ENCODE results near the gene TMEM151B. TPM values are rescaled to one million over a fixed set of nuclear protein-coding genes. Genes with fewer than 3 reads are reported as not detected.

The TMEM151B gene
- total and polyA plus RNA-seq, 10 of the 15 experiments (the other 5 are each of a cell fraction or from before 2014, with no cell fraction given) = 0.01 to 0.19 (median 0.05) TPM; not detected in 6

DNA sequence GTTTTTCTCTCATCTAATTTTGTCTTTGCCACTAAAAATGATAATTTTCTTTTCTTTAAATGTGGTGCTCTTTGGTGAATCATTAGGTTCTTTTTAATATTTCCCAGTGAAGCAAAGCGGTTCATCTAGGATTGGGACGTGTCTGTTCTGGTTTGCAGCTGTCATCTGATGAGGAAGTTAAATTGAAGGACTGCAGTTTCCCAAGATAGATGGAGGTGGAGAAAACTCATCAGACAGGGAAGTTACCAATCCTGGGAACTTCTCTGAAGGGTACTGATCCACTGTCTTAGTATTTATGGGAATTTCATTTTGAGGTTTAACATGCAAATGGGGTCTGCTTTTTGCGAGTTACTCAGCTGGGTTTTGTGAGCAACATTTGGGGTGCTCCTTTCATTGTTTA is 45.3 kb downstream of the TMEM151B start (continued):
- no peak for TF ChIP-seq CUX1 (IDR thresholded peaks at IDR 0.05; ENCODE audit: insufficient replicate concordance, low read depth, low read length)
- TF ChIP-seq NR2C1 (IDR thresholded peaks at IDR 0.05) = no peak
- no peak for TF ChIP-seq RBBP5 (conservative IDR thresholded peaks at IDR 0.05)
- TF ChIP-seq SIX5 (IDR thresholded peaks at IDR 0.05; ENCODE audit: low read depth, low read length, severe bottlenecking) = no peak
- no peak for TF ChIP-seq ZBED1 (IDR thresholded peaks at IDR 0.05; ENCODE audit: borderline replicate concordance)
- no peak for TF ChIP-seq CREB1 (IDR thresholded peaks at IDR 0.05; ENCODE audit: low read depth)
- no peak for TF ChIP-seq KAT2A (conservative IDR thresholded peaks at IDR 0.05; ENCODE audit: control insufficient read depth, low read depth, low read length)
- TF ChIP-seq SUZ12 (IDR thresholded peaks at IDR 0.05; ENCODE audit: unreplicated experiment) = no peak
- TF ChIP-seq NFIC (IDR thresholded peaks at IDR 0.05; ENCODE audit: low read depth, low read length) = no peak

DNA sequence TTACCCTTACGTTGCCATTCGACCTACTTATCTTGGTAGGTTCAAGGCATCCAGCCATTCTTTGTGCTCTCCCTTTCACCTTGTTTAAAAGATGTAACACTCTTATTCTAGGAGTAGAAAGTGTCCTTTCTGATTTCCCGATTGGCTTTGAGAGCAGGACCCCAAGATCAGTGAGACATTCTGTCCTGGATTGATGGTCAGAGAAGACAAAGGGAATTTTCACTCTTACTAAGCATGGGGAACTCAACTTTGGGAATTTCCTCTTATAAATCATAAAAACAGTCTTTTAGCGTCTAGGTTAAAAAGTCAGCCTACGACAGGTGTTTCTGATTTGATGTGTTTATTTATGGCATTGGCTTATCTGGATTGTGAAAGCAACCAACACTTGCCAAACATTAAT is 45.7 kb downstream of the TMEM151B start:
- no TSS peak for BruUV-seq (replicated peaks)
- H3K4me2 ChIP-seq (ENCODE audit: control insufficient read depth, insufficient read depth) = no peak overlapping the region
- FAIRE-seq (no peak), ATAC-seq (no peak), DNase-seq (ENCODE audit: low read depth, low spot score) (no peak)
- no peak overlapping the region for H2AFZ ChIP-seq (ENCODE audit: control insufficient read depth, low read depth, low read length)
- intact Hi-C loops (cut with micrococcal nuclease; ENCODE audit: unreplicated experiment) (no loop called here), in situ Hi-C loops (cut with MboI) (no loop called here)
- H3K4me1 ChIP-seq (ENCODE audit: control insufficient read depth, insufficient read depth, low read length) = peaks cover 5% of the 10 kb centered on the region
- POLR2A ChIA-PET = no interaction called here
- 0 out of 4 replicates have a peak, but pooled peaks cover 0 to 3% of the 10 kb centered on the region in 2 experiments for H3K36me3 ChIP-seq (ENCODE audit: control insufficient read depth in 2 of 2, insufficient read depth in 2 of 2, low read length in 1 of 2)
- no peak overlapping the region for H3K9ac ChIP-seq (ENCODE audit: control insufficient read depth, insufficient read depth, low read length)
- 33% methylated on average over 5 of the region's 5 CpGs for WGBS (ENCODE audit: insufficient coverage, insufficient replicate concordance, low lambda C conversion rate, missing lambda C conversion rate)
- no peaks in the 10 kb centered on the region for H4K20me1 ChIP-seq (ENCODE audit: control insufficient read depth, insufficient read depth)
- no peaks in the 10 kb centered on the region for H3K9me3 ChIP-seq (replicated peaks; ENCODE audit: control insufficient read depth, insufficient read depth, low read length)
- H3K27ac ChIP-seq (ENCODE audit: control insufficient read depth, insufficient read depth) = no peak overlapping the region
- SMC1A ChIA-PET (ENCODE audit: uncharacterized antibody, unreplicated experiment) = no interaction called here
- no peaks in the 10 kb centered on the region; a peak in 2 of 4 replicates for H3K27me3 ChIP-seq (replicated peaks in 1 of 2; ENCODE audit: control insufficient read depth in 2 of 2, insufficient read depth in 2 of 2, low read length in 1 of 2)
- CTCF ChIA-PET = interaction anchor here (1.0 kb wide), 1 partner anchor 22 kb away, joined by 3 read pairs; no protein-coding TSS in a partner anchor
- H3K79me2 ChIP-seq (ENCODE audit: control insufficient read depth, insufficient read depth, low read length) = peaks cover 11% of the 10 kb centered on the region
- RAD21 ChIA-PET (ENCODE audit: unreplicated experiment) = no interaction called here
- no peak overlapping the region for H3K4me3 ChIP-seq
- TF ChIP-seq RB1 (IDR thresholded peaks at IDR 0.05; ENCODE audit: borderline replicate concordance) = no peak
- TF ChIP-seq MAX (IDR thresholded peaks at IDR 0.05; ENCODE audit: low read depth, low read length) = no peak
- TF ChIP-seq, protein P1, sequence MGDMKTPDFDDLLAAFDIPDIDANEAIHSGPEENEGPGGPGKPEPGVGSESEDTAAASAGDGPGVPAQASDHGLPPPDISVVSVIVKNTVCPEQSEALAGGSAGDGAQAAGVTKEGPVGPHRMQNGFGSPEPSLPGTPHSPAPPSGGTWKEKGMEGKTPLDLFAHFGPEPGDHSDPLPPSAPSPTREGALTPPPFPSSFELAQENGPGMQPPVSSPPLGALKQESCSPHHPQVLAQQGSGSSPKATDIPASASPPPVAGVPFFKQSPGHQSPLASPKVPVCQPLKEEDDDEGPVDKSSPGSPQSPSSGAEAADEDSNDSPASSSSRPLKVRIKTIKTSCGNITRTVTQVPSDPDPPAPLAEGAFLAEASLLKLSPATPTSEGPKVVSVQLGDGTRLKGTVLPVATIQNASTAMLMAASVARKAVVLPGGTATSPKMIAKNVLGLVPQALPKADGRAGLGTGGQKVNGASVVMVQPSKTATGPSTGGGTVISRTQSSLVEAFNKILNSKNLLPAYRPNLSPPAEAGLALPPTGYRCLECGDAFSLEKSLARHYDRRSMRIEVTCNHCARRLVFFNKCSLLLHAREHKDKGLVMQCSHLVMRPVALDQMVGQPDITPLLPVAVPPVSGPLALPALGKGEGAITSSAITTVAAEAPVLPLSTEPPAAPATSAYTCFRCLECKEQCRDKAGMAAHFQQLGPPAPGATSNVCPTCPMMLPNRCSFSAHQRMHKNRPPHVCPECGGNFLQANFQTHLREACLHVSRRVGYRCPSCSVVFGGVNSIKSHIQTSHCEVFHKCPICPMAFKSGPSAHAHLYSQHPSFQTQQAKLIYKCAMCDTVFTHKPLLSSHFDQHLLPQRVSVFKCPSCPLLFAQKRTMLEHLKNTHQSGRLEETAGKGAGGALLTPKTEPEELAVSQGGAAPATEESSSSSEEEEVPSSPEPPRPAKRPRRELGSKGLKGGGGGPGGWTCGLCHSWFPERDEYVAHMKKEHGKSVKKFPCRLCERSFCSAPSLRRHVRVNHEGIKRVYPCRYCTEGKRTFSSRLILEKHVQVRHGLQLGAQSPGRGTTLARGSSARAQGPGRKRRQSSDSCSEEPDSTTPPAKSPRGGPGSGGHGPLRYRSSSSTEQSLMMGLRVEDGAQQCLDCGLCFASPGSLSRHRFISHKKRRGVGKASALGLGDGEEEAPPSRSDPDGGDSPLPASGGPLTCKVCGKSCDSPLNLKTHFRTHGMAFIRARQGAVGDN (IDR thresholded peaks at IDR 0.05) = no peak
- TF ChIP-seq KLF5 (IDR thresholded peaks at IDR 0.05; ENCODE audit: partially characterized antibody) = no peak

Data from GM12878 (cell line).